ENCODE results near the gene EEF1AKMT1.

The EEF1AKMT1 gene

GRCh38 chr13:20706661-20707060, 67.1 kb downstream of the EEF1AKMT1 start:
- Mint-ChIP-seq H3K36me3 (ENCODE audit: low read depth) (no peaks in the 10 kb centered on the region), H3K27ac (no peak overlapping the region), H3K9me3 (no peaks in the 10 kb centered on the region), H3K4me3 (no peak overlapping the region), H3K4me1 (ENCODE audit: low read depth) (peaks cover 3% of the 10 kb centered on the region), H3K27me3 (ENCODE audit: low read depth) (peaks cover 23% of the 10 kb centered on the region)
- no peak for DNase-seq (ENCODE audit: low spot score)

- H3K27me3 Mint-ChIP-seq (ENCODE audit: low read depth) = peaks cover 44% of the 10 kb centered on the region
- no peak for DNase-seq (ENCODE audit: low spot score)
- no peak overlapping the region for H3K27ac Mint-ChIP-seq
- no peaks in the 10 kb centered on the region for H3K36me3 Mint-ChIP-seq (ENCODE audit: low read depth)
- H3K4me3 Mint-ChIP-seq = peak overlapping the region; percentile 73
- H3K9me3 Mint-ChIP-seq = no peaks in the 10 kb centered on the region
- H3K4me1 Mint-ChIP-seq (ENCODE audit: low read depth) = peaks cover 3% of the 10 kb centered on the region
These were observed 69.2 kb downstream of the EEF1AKMT1 start for GRCh38 chr13:20704459-20705069.

DNA sequence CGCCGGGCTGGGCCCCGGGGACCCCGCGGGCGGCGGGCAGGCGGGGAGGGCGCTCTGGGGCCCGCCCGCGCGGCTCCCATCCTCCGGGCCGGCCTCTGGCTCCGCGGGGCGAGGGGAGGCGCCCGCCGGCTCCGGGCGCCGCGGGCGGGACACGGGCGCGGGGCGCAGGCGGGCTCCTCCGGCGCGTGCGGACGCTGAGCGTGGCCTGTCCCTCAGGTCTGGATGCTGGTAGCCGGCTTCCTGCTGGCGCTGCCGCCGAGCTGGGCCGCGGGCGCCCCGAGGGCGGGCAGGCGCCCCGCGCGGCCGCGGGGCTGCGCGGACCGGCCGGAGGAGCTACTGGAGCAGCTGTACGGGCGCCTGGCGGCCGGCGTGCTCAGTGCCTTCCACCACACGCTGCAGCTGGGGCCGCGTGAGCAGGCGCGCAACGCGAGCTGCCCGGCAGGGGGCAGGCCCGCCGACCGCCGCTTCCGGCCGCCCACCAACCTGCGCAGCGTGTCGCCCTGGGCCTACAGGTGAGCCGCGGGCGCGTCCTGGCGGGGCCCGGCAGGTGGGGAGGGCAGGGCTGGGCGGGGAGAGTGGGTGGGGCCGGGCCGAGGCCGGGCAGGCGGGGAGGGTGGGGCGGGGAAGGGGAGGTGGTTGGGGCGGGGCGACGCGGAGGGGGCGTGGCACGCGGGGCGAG, 69.8 kb downstream of the EEF1AKMT1 start:
- Mint-ChIP-seq H3K27ac (no peak overlapping the region), H3K9me3 (no peaks in the 10 kb centered on the region), H3K4me3 (no peak overlapping the region), H3K4me1 (ENCODE audit: low read depth) (peaks cover 3% of the 10 kb centered on the region), H3K36me3 (ENCODE audit: low read depth) (no peaks in the 10 kb centered on the region), H3K27me3 (ENCODE audit: low read depth) (peaks cover 46% of the 10 kb centered on the region)
- DNase-seq (ENCODE audit: low spot score) = peak; percentile 76

- H3K4me3 Mint-ChIP-seq = peak within 1 kb of the TSS; percentile 88
- peaks cover 3% of the 10 kb centered on the region for H3K4me1 Mint-ChIP-seq (ENCODE audit: low read depth)
- H3K36me3 Mint-ChIP-seq (ENCODE audit: low read depth) = no peaks in the 10 kb centered on the region
- peaks cover 52% of the 10 kb centered on the region for H3K27me3 Mint-ChIP-seq (ENCODE audit: low read depth)
- no peaks in the 10 kb centered on the region for H3K9me3 Mint-ChIP-seq
- DNase-seq (ENCODE audit: low spot score) = peak; percentile 16
- peak within 1 kb of the TSS; percentile 62 for H3K27ac Mint-ChIP-seq
These were observed 70.6 kb downstream of the EEF1AKMT1 start, which contains the start of gene IL17D for GRCh38 chr13:20702915-20703779. Gene IL17D, plus strand, starts transcription at chr13:20703699. Its CDS starts 303 bp downstream, at chr13:20704002.

- Mint-ChIP-seq H3K4me3 (peak overlapping the region; percentile 88), H3K9me3 (no peaks in the 10 kb centered on the region), H3K27ac (no peak overlapping the region), H3K36me3 (ENCODE audit: low read depth) (no peaks in the 10 kb centered on the region), H3K4me1 (ENCODE audit: low read depth) (peaks cover 3% of the 10 kb centered on the region), H3K27me3 (ENCODE audit: low read depth) (peaks cover 54% of the 10 kb centered on the region)
- DNase-seq (ENCODE audit: low spot score) = no peak
These were observed 71.2 kb downstream of the EEF1AKMT1 start for GRCh38 chr13:20702530-20702914.

DNA sequence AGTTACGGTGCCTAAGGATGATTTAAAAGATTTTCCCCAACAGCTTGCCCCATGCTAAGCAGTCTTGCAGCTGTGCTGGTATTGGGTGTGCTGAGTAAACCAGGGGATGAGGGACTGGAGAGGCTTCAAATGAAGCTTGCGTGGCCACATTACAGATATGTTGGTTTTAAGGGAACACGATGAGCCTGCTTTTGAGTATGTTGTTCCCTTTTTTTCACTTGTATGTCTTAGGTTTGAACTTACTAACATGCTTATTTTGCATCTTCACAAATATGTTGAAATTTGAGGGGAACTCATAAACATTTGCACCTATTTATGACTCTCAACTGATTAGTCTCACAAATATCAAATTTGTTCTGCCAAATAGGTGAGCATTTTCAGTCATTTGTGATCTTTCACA, 72.3 kb downstream of the EEF1AKMT1 start:
- no peak overlapping the region for H3K27ac Mint-ChIP-seq
- DNase-seq (ENCODE audit: low spot score) = no peak
- peaks cover 54% of the 10 kb centered on the region for H3K27me3 Mint-ChIP-seq (ENCODE audit: low read depth)
- no peaks in the 10 kb centered on the region for H3K9me3 Mint-ChIP-seq
- H3K36me3 Mint-ChIP-seq (ENCODE audit: low read depth) = no peaks in the 10 kb centered on the region
- peaks cover 3% of the 10 kb centered on the region for H3K4me1 Mint-ChIP-seq (ENCODE audit: low read depth)
- H3K4me3 Mint-ChIP-seq = no peak overlapping the region

GRCh38 chr13:20700288-20700687, 73.5 kb downstream of the EEF1AKMT1 start:
- Mint-ChIP-seq H3K27ac (no peak overlapping the region), H3K9me3 (no peaks in the 10 kb centered on the region), H3K36me3 (ENCODE audit: low read depth) (no peaks in the 10 kb centered on the region), H3K27me3 (ENCODE audit: low read depth) (peaks cover 58% of the 10 kb centered on the region), H3K4me1 (ENCODE audit: low read depth) (peaks cover 3% of the 10 kb centered on the region), H3K4me3 (no peak overlapping the region)
- DNase-seq (ENCODE audit: low spot score) = no peak

DNA sequence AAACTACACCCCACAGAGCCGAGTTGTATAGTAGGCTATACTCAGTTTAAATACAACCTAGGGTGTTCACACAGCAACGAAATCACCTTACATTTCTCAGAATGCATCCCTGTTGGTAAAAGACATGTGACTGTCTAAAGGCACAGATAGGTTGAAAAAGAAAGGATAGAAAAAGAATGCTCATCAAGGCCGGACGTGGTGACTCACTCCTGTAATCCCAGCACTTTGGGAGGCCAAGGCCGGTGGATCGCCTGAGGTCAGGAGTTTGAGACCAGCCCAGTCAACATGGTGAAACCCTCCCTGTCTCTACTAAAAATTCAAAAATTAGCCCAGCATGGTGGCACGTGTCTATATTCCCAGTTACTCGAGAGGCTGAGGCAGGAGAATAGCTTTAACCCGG, 74.0 kb downstream of the EEF1AKMT1 start:
- DNase-seq (ENCODE audit: low spot score) = no peak
- peaks cover 58% of the 10 kb centered on the region for H3K27me3 Mint-ChIP-seq (ENCODE audit: low read depth)
- H3K4me3 Mint-ChIP-seq = no peak overlapping the region
- no peak overlapping the region for H3K27ac Mint-ChIP-seq
- no peaks in the 10 kb centered on the region for H3K36me3 Mint-ChIP-seq (ENCODE audit: low read depth)
- H3K9me3 Mint-ChIP-seq = no peaks in the 10 kb centered on the region
- H3K4me1 Mint-ChIP-seq (ENCODE audit: low read depth) = peaks cover 3% of the 10 kb centered on the region

- no peaks in the 10 kb centered on the region for H3K36me3 Mint-ChIP-seq (ENCODE audit: low read depth)
- H3K4me1 Mint-ChIP-seq (ENCODE audit: low read depth) = no peaks in the 10 kb centered on the region
- no peak overlapping the region for H3K4me3 Mint-ChIP-seq
- no peaks in the 10 kb centered on the region for H3K9me3 Mint-ChIP-seq
- no peak overlapping the region for H3K27ac Mint-ChIP-seq
- no peak for DNase-seq (ENCODE audit: low spot score)
- H3K27me3 Mint-ChIP-seq (ENCODE audit: low read depth) = peaks cover 38% of the 10 kb centered on the region
These were observed 77.7 kb downstream of the EEF1AKMT1 start for GRCh38 chr13:20696073-20696472.

DNA sequence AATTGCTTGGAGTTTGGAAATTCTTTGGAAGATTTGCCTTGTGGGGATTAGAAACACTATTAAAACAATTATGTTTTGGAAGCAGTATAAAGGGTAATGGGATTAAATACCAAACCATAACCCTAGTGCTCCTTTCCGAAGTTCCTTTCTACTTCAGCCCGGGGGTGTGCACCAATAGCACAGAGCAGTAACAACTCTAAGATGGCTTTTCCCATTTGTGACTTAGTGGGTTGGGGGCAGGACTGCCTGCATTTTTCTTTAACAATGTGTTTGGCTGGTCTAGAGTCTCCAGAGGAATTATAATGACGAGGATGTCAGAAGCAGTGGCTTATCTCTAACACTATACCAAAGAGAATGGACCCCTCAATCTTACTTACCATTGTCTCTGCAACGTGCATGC, 82.1 kb downstream of the EEF1AKMT1 start:
- Mint-ChIP-seq H3K4me3 (no peak overlapping the region), H3K36me3 (ENCODE audit: low read depth) (no peaks in the 10 kb centered on the region), H3K4me1 (ENCODE audit: low read depth) (no peaks in the 10 kb centered on the region), H3K27ac (no peak overlapping the region), H3K9me3 (no peaks in the 10 kb centered on the region), H3K27me3 (ENCODE audit: low read depth) (peaks cover 13% of the 10 kb centered on the region)
- DNase-seq (ENCODE audit: low spot score) = no peak

DNA sequence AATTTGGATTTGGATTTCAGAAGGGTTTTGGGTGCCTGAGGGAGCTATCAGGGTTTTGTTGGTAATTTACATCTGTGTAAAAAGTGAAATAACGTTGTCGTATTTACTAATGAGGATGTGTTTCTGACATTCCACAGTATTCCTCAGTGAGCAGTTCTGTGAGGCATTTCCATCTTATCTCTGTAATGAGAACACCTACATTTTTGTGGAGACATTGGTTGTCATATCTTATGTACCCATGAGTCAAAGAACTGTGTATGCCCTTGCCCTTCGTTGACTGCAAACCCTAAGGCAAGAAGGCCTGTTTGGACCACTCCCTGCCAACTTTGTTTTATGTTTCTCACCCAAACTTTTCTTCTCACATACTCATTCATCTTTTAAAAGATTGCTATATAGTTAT, 84.5 kb downstream of the EEF1AKMT1 start:
- no peaks in the 10 kb centered on the region for H3K9me3 Mint-ChIP-seq
- H3K27ac Mint-ChIP-seq = no peak overlapping the region
- H3K36me3 Mint-ChIP-seq (ENCODE audit: low read depth) = no peaks in the 10 kb centered on the region
- H3K4me3 Mint-ChIP-seq = no peak overlapping the region
- no peak for DNase-seq (ENCODE audit: low spot score)
- H3K27me3 Mint-ChIP-seq (ENCODE audit: low read depth) = no peaks in the 10 kb centered on the region
- no peaks in the 10 kb centered on the region for H3K4me1 Mint-ChIP-seq (ENCODE audit: low read depth)

DNA sequence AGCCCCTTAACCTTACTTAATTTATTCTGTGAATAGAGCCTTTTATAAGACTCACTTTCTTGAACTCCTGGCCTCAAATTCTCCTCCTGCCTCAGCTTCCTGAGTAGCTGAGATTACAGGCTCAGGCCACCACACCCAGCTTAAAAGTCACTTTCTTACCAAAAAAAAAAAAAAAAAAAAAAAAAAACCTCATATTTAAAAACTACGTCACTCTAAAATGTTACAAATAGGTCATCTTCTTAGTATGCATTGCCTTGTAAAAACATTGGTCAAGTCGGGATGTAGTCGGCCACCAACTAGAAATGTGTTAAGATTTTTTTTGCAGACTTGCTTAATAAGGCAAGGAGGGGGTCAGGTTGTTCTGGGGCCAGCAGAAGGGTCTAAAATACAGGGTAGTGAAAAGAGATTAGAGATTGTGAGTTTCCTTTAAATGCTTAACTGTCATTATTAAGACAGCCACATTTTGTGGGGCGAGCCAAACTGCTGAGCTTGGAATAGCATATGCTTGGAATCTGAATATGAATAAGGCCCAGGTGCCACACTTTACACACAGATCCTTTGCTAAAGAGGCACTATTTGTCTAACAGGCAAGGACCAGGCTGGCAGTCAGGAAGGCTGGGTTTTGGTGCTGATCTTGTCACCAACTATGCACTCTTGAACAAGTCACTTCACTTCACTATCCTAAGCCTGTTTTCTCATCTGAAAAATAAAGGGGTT, 86.7 kb downstream of the EEF1AKMT1 start:
- Mint-ChIP-seq H3K9me3 (no peaks in the 10 kb centered on the region), H3K4me1 (ENCODE audit: low read depth) (no peaks in the 10 kb centered on the region), H3K4me3 (no peak overlapping the region), H3K27me3 (ENCODE audit: low read depth) (no peaks in the 10 kb centered on the region), H3K36me3 (ENCODE audit: low read depth) (no peaks in the 10 kb centered on the region), H3K27ac (no peak overlapping the region)
- no peak for DNase-seq (ENCODE audit: low spot score)

DNA sequence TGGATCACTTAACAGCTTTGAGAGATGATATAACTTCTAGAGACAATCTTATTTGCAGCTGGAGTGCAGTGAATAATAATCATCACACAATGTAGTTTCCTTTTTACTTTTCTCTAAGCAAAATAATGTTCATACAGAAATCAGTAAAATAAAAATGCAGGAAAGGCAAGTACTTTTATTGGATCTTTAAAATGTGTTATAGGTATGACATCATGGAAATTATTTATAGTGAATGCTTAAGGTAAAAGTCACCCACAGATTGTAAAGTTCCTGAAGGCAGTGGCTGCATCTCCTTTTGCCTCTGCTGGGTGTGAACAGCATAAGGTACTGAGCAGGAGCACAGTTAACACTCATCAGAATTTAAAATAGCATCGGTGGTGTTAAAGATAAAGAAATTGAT, 87.6 kb downstream of the EEF1AKMT1 start:
- no peaks in the 10 kb centered on the region for H3K9me3 Mint-ChIP-seq
- H3K36me3 Mint-ChIP-seq (ENCODE audit: low read depth) = no peaks in the 10 kb centered on the region
- no peaks in the 10 kb centered on the region for H3K27me3 Mint-ChIP-seq (ENCODE audit: low read depth)
- no peak overlapping the region for H3K4me3 Mint-ChIP-seq
- no peak for DNase-seq (ENCODE audit: low spot score)
- no peak overlapping the region for H3K27ac Mint-ChIP-seq
- no peaks in the 10 kb centered on the region for H3K4me1 Mint-ChIP-seq (ENCODE audit: low read depth)

- Mint-ChIP-seq H3K4me3 (no peak overlapping the region), H3K27ac (no peak overlapping the region), H3K9me3 (no peaks in the 10 kb centered on the region), H3K36me3 (ENCODE audit: low read depth) (no peaks in the 10 kb centered on the region), H3K27me3 (ENCODE audit: low read depth) (no peaks in the 10 kb centered on the region), H3K4me1 (ENCODE audit: low read depth) (no peaks in the 10 kb centered on the region)
- no peak for DNase-seq (ENCODE audit: low spot score)
These were observed 88.7 kb downstream of the EEF1AKMT1 start for GRCh38 chr13:20685092-20685491.
